Nucleus accumbens (tissue), 56 donors: Measurements from ENCODE around the gene RBM38.
A peak's percentile ranks its signal among the peaks of the same experiment; 100 is the strongest.

Experiments
- DNase-seq, 56 donors: peaks; one replicate each; lab custom pipeline; 2025; lab: John Stamatoyannopoulos, UW

The RBM38 gene

DNA sequence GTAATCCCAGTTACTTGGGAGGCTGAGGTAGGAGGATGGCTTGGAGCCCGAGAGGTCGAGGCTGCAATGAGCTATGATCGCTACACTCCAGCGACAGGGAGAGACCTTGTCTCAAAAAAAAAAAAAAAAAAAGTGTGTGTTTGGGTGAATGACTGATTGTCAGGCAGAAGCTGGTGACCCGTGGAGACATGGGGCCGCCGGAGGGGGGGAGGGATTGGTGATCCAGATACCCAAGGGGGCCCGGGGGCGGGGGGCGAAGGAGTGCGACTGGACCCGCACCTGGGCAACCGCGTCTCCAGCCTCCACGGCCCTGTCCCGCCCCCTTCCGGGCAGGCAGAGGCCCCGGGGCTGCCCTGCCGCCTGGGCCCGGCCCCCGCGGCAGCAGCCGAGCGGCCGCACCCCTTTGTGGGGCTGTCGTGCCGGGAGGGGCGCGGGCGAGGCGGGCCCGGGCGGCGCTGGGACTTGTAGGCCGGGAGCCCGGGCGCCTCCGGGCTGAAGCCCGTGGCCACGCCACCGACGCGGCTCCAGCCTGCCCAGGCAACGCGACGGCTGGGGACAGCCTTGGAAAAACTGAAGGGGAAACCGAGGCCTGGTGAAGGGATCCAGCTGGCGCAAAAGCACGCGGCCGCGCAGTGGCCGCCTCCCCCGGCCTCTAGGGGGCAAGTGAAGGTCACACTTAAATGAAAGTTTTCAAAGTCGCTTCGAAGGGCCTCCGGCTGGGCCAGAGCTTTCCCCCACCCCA, 2.1 kb upstream of the RBM38 start:
- DNase-seq, result peak in 40 of 56 donors; percentile 19 to 81 (median 50)

GRCh38 chr20:57389695-57390603, 1.2 kb upstream of the RBM38 start:
- DNase-seq, result no peak

DNA sequence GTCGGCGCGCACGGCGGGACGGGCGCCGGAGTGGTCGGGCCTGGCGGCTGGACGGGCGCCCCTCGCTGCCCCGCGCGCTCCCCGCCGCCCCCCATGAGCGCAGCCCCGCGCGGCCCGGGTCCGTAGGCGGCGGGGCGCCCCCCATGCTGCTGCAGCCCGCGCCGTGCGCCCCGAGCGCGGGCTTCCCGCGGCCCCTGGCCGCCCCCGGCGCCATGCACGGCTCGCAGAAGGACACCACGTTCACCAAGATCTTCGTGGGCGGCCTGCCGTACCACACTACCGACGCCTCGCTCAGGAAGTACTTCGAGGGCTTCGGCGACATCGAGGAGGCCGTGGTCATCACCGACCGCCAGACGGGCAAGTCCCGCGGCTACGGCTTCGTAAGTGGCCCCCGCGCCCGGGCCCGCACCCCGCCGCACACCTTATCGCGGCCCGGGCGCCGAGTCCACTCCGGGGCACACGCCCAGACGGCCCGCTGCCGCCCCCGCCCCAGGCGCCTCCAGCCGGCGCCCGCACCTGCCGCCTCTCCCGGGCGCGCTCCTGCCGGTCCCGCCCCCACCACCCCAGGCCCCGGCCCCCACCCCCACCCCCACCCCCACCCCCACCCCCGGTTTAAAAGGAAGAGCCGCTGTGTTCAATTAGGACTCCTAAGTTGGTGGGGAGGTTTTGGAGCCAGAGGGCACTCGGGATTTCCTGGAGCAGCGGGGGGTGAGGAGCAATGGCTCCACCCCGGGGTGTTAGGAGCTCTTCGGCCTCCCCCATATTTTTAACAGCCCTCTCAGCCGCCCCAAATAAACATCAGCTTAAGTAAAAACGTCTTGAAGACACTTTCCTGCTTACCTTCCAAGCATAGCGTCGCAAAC, 474 bp downstream of the RBM38 start:
- DNase-seq, result peak in 2 of 56 donors; percentile 21 to 32

- peak in 17 of 56 donors; percentile 15 to 58 (median 35) for DNase-seq
Measured at GRCh38 chr20:57392512-57393271, 1.5 kb downstream of the RBM38 start.

DNA sequence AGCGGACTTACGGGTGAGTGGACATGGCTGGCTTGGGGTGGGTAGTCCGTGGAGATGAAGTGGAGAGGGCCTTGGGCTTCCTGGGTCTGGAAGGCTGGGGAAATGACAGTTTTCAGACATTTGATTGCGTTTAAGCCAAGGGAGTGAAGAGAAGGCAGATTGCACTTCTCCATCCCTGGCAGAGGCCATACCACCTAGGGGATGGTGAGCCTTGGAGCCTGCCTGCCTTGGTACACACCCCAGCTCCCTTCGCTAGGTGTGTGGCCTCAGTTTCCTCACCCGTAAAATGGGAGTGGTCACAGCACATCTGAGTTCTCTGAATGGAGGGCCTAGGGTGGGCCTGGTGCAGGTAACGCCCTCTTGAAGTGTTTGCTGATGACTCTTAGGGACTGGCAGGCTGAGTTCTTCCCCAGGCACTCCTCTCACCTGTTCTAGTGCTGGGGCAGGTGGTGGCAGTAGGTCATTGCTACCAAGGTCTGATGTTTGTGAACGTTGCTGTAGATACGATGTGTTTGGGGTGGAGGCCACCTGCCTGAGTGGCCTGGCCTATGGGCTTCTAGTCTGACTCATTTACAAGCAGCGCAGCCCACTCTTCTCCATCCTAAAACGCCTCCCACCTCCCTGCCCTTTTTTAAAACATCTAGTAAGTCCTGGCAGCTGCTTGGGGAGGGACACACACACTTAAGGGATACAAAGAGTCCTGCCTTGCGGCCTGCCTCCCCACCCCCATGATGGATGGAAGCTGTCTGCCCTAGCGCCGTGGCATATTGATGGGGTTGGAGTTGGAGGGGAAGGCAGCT, 2.3 kb downstream of the RBM38 start:
- DNase-seq, result peak in 1 of 56 donors; percentile 13

- peak in 1 of 56 donors; percentile 8 for DNase-seq
Measured at GRCh38 chr20:57394121-57395082, 3.2 kb downstream of the RBM38 start.

DNA sequence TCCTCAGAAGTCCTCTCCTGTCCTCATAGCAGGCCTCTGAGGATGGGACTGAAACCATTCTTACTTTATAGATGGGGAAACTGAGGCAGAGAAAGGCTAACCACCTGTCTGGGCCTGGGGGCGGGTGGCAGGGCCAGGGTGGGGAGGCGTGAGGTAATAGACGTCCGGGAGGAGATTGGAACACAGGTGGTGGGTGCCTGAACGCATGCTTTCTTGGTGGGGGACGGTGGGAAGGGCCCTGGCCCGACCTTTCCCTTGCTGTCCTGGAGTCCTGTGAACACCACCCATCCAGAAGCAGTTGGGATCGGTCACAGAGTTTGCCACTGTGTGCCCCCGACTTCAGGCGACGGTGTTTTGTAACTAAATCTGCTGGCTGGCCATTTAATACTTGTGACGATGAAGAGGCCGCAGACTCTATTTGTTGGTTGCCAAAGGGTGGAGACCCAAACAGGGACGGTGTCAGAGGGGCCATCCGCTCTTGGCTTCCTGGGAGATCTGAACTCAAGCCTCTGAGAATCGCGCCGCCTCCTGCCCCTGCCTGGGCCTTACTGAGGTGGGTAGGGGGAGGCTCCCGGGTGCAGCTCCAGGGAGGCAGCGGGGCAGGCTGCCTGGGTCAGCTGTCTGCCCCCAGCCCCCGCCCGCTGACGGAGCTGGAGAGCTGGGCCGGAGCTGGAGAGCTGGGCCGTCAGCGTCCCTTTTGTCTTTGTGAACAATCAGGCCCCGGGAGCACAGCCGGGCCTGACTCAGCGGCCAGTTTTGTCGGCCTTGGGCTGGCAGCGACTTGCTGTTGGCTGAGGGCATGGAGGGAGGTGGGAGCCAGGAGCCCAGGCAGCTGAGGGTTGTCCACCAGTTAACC, 4.1 kb downstream of the RBM38 start:
- peak; percentile 39 to 98 (median 93) for DNase-seq

DNA sequence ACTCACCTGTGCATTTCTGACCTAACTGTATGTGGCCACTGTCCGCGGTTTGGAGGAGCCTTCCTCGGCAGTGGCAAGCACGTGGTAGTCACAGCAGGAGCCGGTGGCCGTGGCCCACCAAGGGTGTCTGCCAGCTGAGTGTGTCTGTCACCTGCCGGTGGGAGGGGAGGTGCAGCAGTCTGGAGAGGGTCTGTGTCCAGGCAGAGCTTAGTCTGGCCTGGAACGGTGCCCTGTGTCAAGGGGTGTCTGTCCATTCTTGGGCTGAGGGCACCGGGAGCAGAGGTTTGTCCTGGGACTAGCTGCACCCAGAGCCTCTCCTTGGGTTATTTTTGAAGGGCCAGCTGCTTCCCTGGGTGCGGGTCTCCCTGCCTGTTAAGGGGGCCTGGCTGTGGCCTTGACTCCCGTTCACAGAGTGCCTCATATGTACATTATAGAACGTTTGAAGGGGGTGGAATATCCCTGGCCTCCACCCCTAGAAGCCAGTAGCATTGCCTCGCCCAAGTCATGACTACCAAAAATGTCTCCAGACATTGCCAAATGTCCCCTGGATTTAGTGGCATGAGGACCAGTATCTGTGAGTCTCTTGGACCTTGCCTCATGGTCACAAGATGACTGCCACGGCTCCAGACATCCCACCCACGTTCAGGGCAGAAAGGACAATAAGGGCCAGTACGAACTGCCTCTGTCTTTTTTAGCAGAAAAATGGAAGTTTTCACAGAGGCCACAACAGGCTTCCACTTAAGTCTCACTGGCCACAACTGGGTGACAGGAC, 5.2 kb downstream of the RBM38 start:
- DNase-seq, result no peak

DNA sequence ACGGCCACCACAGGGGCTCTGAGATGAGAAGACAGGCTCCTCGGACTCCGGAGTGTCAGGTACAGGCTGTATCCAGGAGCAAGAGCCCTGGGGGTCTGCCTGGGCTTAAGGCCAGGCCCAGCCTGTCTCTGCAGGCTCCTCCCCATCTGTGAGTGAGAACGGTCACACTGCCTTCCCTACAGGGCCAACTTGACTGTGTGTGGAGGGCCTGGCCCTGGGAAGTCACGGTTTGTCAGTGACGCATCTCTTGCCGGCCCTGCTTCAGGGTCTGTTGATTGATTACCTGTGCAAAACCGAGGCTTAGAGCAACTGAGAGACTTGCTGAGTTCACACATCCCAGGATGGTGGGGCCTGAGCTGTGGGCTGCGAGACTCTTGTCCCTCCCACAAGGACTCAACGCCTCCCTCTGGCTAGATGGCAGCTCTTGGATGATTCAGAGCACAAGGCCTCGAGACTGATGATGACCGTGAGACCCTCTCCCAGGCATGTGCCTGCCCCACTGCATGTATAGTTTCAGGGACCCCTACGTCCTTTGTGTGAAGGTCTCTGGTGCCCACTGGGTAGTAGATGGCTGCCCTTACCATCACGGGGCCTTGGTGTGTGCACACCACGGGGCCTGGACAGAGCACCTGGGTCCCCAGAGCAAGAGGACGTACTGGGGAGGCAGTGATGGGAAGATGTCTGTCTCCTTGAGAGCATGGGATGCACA, 5.9 kb downstream of the RBM38 start:
- no peak for DNase-seq

DNA sequence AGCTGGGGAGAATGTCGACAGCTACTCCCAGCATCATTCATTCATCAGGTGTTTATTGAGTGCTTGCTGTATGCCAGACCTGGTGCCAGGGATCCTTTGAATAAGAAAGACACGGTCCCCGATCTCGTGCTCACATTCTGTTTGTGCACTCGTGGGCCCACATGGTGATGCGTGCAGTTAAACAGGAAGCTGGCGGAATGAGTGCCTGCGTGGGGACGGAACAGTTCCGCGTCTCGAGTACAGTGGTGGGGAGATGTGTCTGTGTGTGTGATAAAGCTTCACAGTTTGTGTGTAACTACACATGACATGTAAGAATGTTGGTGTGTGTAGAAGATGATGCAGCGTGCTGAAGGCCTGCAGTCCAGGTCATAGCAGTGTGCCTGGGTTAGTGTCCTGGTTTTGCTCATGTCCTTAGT, 6.5 kb downstream of the RBM38 start:
- DNase-seq, result peak in 2 of 56 donors; percentile 20 to 23

GRCh38 chr20:57398231-57398821, 7.1 kb downstream of the RBM38 start:
- peak in 4 of 56 donors; percentile 11 to 40 (median 23) for DNase-seq

- DNase-seq, result peak in 7 of 56 donors; percentile 17 to 45 (median 38)
Measured at GRCh38 chr20:57398901-57399535, 7.8 kb downstream of the RBM38 start.

GRCh38 chr20:57399587-57400155, 8.5 kb downstream of the RBM38 start:
- peak in 2 of 56 donors; percentile 26 to 56 for DNase-seq

GRCh38 chr20:57400231-57400701, 9.1 kb downstream of the RBM38 start:
- no peak for DNase-seq
